Measurements from ENCODE around the gene OBP2B.
"Not testable (repeated sequence)": the region's sequence is repeated elsewhere in the genome, so short reads cannot be mapped to it uniquely, and the experiment has no call there.

The OBP2B gene

GRCh38 chr9:133208880-133209300, at the start of gene OBP2B:
OBP2B (minus strand) TSS chr9:133209250; CDS start chr9:133209199, 51 bp downstream.
- not testable (repeated sequence) for DNase-seq

DNA sequence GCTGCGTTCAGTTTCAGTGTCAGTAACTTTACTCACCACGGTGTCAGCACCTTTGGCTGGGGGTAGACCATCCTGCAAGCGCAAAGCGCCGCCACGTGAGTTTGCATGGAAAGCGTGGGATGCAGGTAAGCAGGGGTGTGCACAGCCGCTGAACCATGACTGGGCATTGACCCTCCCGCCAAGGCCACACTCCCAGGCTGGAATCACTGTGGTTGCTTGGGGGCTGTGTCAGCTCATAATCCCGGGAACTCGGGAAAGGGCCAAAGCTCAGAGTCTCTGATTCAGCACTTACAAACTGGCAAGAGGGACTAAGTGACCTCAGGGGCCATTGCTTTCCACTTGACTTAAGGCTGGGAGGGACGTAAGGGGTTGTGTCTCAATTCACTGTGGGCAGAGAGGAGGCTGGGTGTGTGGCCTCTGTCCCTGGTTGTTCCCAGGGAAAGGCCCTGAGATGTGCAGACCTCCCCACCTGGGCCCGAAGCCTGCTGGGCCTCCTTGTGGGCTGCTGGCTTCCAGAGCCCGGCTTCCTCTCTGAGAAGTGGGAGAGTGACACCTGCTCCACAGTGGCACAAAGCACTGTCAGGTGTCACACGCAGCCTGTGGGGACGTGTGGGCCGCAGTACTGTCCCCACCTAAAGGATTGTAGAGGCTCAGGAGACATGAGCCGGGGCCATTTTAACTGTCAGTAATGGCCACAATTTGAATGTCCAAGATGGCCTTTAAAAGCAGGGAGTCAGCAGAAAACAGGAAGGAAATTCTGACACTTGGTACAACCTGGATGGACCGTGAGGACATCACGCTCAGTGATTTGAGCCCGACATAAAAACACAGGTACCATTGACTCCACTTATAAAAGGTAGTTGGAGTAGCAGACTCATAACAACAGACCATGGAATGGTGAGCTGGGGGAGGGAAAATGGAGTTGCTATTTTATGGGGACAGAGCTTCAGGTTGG, 49.3 kb upstream of the OBP2B start:
- no peak for DNase-seq

DNA sequence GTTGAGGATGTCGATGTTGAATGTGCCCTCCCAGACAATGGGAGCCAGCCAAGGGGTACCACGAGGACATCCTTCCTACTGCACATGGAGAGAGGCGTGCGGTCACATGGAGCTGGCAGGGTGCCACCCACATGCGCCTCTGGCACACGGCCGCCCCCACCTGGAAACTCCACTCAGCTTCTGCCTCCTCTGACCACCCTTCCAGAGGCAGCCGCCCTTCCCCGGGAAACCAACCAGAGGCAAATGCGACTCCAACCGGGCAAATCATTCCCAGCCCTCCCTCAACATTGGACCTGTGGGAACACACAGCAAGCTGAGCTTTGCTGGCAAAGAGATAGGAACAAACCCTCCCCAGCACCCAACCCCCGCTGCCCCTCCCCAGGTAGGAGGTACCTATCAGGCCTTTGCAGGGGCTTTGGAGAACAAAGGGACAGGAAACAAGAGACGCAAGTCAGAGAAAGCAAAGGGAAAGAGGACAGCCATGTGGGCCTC, 48.5 kb upstream of the OBP2B start:
- DNase-seq: no peak

- no peak for DNase-seq
Measured at GRCh38 chr9:133256686-133257091, 47.6 kb upstream of the OBP2B start.

- DNase-seq: no peak
Measured at GRCh38 chr9:133256136-133256461, 47.0 kb upstream of the OBP2B start.

- no peak for DNase-seq
Measured at GRCh38 chr9:133255371-133256135, 46.5 kb upstream of the OBP2B start.

GRCh38 chr9:133254471-133254870, 45.4 kb upstream of the OBP2B start:
- DNase-seq: no peak

DNA sequence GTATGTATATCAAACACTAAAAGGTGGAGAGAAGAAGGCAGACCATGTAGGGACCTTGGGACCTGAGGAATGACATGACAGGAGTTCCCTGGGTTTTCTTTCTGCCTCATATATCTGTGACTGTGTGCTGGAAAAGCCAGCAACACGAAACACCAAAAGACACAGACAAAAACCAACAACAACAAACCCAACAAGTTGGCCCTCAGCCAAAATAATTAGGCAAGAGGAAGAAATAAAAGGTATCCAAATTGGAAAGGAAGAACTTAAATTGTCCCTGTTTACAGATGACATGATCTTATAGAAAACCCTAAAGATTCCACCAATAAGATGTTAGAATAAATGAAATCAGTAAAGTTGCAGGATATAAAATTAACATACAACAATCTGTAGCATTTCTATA, 44.2 kb upstream of the OBP2B start:
- no peak for DNase-seq

- no peak for DNase-seq
Measured at GRCh38 chr9:133252301-133253020, 43.4 kb upstream of the OBP2B start.

DNA sequence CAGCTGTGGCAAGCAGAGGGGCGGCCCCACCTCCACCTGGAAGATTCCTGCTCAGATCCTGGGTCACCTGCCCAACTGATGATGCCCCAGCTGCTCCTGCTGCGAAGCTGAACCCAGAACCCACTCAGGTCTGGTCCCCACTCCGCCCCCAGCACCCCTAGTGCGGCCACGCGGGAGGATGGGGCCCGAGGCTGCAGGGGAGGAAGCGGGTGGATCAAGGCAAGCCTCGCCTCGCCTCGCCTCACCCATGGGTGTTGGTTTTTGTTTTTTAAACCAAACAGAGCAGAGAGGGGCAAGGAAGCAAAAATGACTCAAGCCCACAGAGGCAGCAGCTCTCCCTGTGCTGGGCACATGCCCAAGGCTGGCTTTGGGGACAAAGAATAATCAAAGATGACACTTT, 42.7 kb upstream of the OBP2B start:
- DNase-seq: no peak

GRCh38 chr9:133251221-133251620, 42.2 kb upstream of the OBP2B start:
- not testable (repeated sequence) for DNase-seq

DNA sequence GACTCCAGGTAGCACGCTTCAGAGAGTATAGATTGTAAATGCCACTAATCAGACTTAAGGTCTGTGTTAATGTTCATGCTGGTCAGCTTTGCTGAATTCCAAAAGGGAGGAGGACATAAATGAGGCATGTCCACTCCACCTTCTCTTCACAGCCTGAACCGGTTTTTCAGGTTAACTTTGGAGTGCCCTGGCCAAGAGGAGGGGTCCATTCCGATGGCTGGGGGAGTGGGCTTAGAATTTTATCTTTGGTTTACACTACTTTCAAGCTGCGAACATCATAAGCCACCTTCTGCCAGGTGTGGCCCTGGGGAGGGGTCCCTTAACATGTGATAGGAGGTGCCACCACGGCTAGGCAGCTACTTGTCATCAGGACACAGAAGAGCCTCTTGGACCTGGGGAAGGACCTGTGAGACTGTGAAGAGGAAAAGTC, 41.7 kb upstream of the OBP2B start:
- no peak for DNase-seq

GRCh38 chr9:133249337-133249736, 40.3 kb upstream of the OBP2B start:
- DNase-seq: no peak

- DNase-seq: no peak
Measured at GRCh38 chr9:133248726-133249295, 39.8 kb upstream of the OBP2B start.

DNA sequence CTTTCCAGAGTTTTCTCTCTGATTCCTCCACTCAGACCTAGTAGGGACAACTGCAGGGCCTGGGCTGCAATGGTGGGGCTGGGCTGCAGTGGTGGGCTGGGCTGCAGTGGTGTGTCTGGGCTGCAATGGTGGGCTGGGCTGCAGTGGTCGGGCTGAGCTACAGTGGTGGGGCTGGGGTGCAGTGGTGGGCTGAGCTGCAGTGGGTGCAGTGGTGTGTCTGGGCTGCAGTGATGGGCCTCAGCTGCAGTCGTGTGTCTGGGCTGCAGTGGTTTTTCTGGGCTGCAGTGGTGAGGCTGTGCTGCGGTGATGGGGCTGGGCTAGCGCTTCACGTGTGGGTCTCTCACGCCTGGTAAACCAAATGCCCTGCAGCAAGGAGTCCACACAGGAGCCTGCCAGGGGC, 38.6 kb upstream of the OBP2B start:
- DNase-seq: no peak

GRCh38 chr9:133246991-133247390, 37.9 kb upstream of the OBP2B start:
- no peak for DNase-seq

DNA sequence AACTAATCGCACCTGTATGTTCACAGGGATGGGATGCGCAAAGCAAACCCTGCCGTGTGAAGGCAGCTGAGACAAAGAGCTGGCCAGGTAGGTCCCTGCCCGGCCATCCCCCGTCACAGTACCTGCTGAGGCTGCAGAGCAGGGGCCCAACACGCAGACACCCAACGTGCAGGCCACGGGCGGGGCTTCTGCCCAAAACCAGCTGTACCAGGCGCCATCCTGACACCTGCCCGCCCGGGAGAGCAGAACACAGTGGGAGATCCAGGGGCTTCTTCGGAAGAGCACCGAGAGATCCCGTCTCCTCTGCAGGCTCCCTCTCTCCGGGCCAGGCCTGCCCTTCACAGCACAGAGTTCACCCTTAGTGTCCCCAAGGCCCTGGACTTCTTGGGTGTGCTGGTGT, 37.5 kb upstream of the OBP2B start:
- DNase-seq: no peak

- no peak for DNase-seq
Measured at GRCh38 chr9:133242991-133243390, 33.9 kb upstream of the OBP2B start.

GRCh38 chr9:133242241-133242640, 33.2 kb upstream of the OBP2B start:
- DNase-seq: no peak

- DNase-seq: no peak
Measured at GRCh38 chr9:133239533-133240090, 30.6 kb upstream of the OBP2B start.

GRCh38 chr9:133238851-133239532, 29.9 kb upstream of the OBP2B start:
- DNase-seq: no peak
